ENCODE measurements around the gene UNC13D. TPM values are rescaled to one million over a fixed set of nuclear protein-coding genes. Genes with fewer than 3 reads are reported as not detected.

The UNC13D gene
- total and polyA plus RNA-seq, 7 donors, result 4.3 to 61.9 (median 10.2) TPM

- TF ChIP-seq POLR2A (IDR thresholded peaks at IDR 0.05) (no peak), POLR2AphosphoS5 (IDR thresholded peaks at IDR 0.05) (no peak), EP300 (IDR thresholded peaks at IDR 0.05) (no peak), CTCF (IDR thresholded peaks at IDR 0.05) (no peak)
- H3K36me3 ChIP-seq, result peaks cover 0 to 14% (median 6%) of the 10 kb centered on the region in 4 donors
- no peaks in the 10 kb centered on the region for H3K9me3 ChIP-seq
- H3K4me3 ChIP-seq, result no peak overlapping the region
- no peaks in the 10 kb centered on the region for H3K27me3 ChIP-seq
- no peaks in the 10 kb centered on the region for H3K4me1 ChIP-seq
- WGBS, 2 donors, result 92 to 94% methylated on average over 1 of the region's 1 CpG
- no peak for DNase-seq
- H3K27ac ChIP-seq, result no peak overlapping the region
- intact Hi-C loops (cut with DNase I), result no loop called here
These were observed 40.3 kb downstream of the UNC13D start for GRCh38 chr17:75803883-75804282.

GRCh38 chr17:75799402-75799801 lies 44.8 kb downstream of the UNC13D start:
- 87 to 93% methylated on average over 4 of the region's 4 CpGs for WGBS, 2 donors
- H3K36me3 ChIP-seq, result peaks cover 9 to 41% (median 13%) of the 10 kb centered on the region in 4 donors
- intact Hi-C loops (cut with DNase I), result no loop called here

GRCh38 chr17:75795820-75796607 lies 48.2 kb downstream of the UNC13D start:
- Histone ChIP-seq H3K27me3 (no peaks in the 10 kb centered on the region), H3K9me3 (no peaks in the 10 kb centered on the region), H3K4me3 (no peak overlapping the region), H3K27ac (no peak overlapping the region), H3K4me1 (no peaks in the 10 kb centered on the region), H3K36me3 (peaks cover 9 to 49% (median 13%) of the 10 kb centered on the region in 4 donors)
- intact Hi-C loops (cut with DNase I), result no loop called here
- 72 to 84% methylated on average over 8 of the region's 8 CpGs for WGBS, 2 donors
- peak; percentile 32 for DNase-seq
- no peak for TF ChIP-seq POLR2A (IDR thresholded peaks at IDR 0.05)
- TF ChIP-seq CTCF (IDR thresholded peaks at IDR 0.05), result no peak
- no peak for TF ChIP-seq EP300 (IDR thresholded peaks at IDR 0.05)

More at GRCh38 chr17:75799402-75799801, 44.8 kb downstream of the UNC13D start:
- Histone ChIP-seq H3K4me1 (no peaks in the 10 kb centered on the region), H3K9me3 (no peaks in the 10 kb centered on the region), H3K4me3 (no peak overlapping the region), H3K27me3 (no peaks in the 10 kb centered on the region), H3K27ac (no peak overlapping the region)
- no peak for DNase-seq
- TF ChIP-seq CTCF (IDR thresholded peaks at IDR 0.05), result no peak
- no peak for TF ChIP-seq POLR2A (IDR thresholded peaks at IDR 0.05)
- TF ChIP-seq POLR2AphosphoS5 (IDR thresholded peaks at IDR 0.05), result no peak
- TF ChIP-seq EP300 (IDR thresholded peaks at IDR 0.05), result no peak

GRCh38 chr17:75793460-75793859 lies 50.7 kb downstream of the UNC13D start:
- intact Hi-C loops (cut with DNase I), result no loop called here
- Histone ChIP-seq H3K27me3 (no peaks in the 10 kb centered on the region), H3K36me3 (peaks cover 0 to 30% (median 9%) of the 10 kb centered on the region in 4 donors), H3K9me3 (no peaks in the 10 kb centered on the region), H3K27ac (no peak overlapping the region), H3K4me1 (no peaks in the 10 kb centered on the region), H3K4me3 (no peak overlapping the region)
- WGBS, 2 donors, result 60 to 67% methylated on average over 1 of the region's 1 CpG
- TF ChIP-seq CTCF (IDR thresholded peaks at IDR 0.05) (no peak), POLR2A (IDR thresholded peaks at IDR 0.05) (no peak)
- no peak for DNase-seq

All from sigmoid colon (tissue), 7 donors.